Psoas muscle (tissue), 8 donors: Measurements from ENCODE around the gene TLE4. TPM values are rescaled to one million over a fixed set of nuclear protein-coding genes. Genes with fewer than 3 reads are reported as not detected.

Experiments
- ATAC-seq, 4 donors: fragments of 200-7000 bp; cut with Tn5 transposase; one replicate each; pipeline ENCODE4 v1.9.1; 2020; ENCODE audit warnings: moderate library complexity in 3 of 4, mild to moderate bottlenecking in 2 of 4
- DNase-seq, 2 donors: peaks; one replicate each; pipeline ENCODE4 v3.0.0-alpha.2; 2020
- H3K27ac ChIP-seq: fragments of 200-600 bp; one replicate; pipeline ENCODE4 v1.8.0; 2022
- H3K27me3 ChIP-seq, 3 donors: fragments of 200-600 bp in 1 of 3; one replicate each; pipeline versions ENCODE4 v1.6.1 to v1.8.0; 2013 to 2022; ENCODE audit warnings: low read length in 2 of 3, mild to moderate bottlenecking in 2 of 3, moderate library complexity in 1 of 3; ENCODE audit not compliant: insufficient read depth in 3 of 3
- H3K36me3 ChIP-seq, 2 donors: fragments of 200-600 bp in 1 of 2; one replicate each; pipeline versions ENCODE4 v1.6.1 to v1.8.0; 2013 to 2022; ENCODE audit warnings: low read depth in 1 of 2, mild to moderate bottlenecking in 1 of 2, moderate library complexity in 1 of 2; ENCODE audit not compliant: insufficient read depth in 1 of 2
- H3K4me1 ChIP-seq: fragments of 200-600 bp; one replicate; pipeline ENCODE4 v1.8.0; 2022
- H3K4me3 ChIP-seq: fragments of 200-600 bp; one replicate; pipeline ENCODE4 v1.8.0; 2022; ENCODE audit warnings: mild to moderate bottlenecking
- H3K9me3 ChIP-seq: fragments of 200-600 bp; one replicate; pipeline ENCODE4 v1.8.0; 2022
- CTCF ChIP-seq: fragments of 200-600 bp; IDR thresholded peaks from one replicate; pipeline ENCODE4 v1.8.0; 2022; ENCODE audit warnings: antibody characterized with exemption
- WGBS, 3 donors: extraction: QIAGEN DNeasy Blood & Tissue Kit; methylation state at CpG; one replicate each; pipeline versions ENCODE4 v1.1.6 to v1.1.7; 2013; 5-methylcytosine and 5-hydroxymethylcytosine counted together
- intact Hi-C, 2 donors: fragments of 100-400 bp; cut with DNase I; formaldehyde crosslinking; loops; one replicate each; pipeline versions ENCODE4 v1.11.0 to v1.14.2; 2022
- polyA plus RNA-seq, 3 donors: library from polyadenylated mRNA; stranded (reverse); fragments of 200-250 nt; gene quantifications; one replicate each; pipeline ENCODE4 v1.2.3, GENCODE V29; 2013
- total RNA-seq, 4 donors: library from RNA; stranded (reverse); fragmentation: NEBNext Ultra II Directional in 2 of 4; extraction: Animal tissue kit (Norgen Biotek cat#: 25700) in 2 of 4; gene quantifications; one replicate each; pipeline versions ENCODE4 v1.2.1 to v1.2.4, GENCODE V29; 2021 to 2023
- donor health status: healthy with polysubstance abuse.
- donor health status: DM: no; HTN: no; CAD: no; lungs with moderate emphysema.
- donor health status: Bipolar disorder and iron deficiency.
- donor health status: healthy.
- donor health status: DM: yes; HTN: yes; CAD: no.
- donor health status: DM: no; HTN: no; CAD: no.
- donor health status: DM: no; HTN: no; CAD: no.
- donor health status: DM: yes; HTN: yes; CAD: no.

TLE4 gene
- total and polyA plus RNA-seq, 7 donors = 5.1 to 51.9 (median 18.5) TPM

DNA sequence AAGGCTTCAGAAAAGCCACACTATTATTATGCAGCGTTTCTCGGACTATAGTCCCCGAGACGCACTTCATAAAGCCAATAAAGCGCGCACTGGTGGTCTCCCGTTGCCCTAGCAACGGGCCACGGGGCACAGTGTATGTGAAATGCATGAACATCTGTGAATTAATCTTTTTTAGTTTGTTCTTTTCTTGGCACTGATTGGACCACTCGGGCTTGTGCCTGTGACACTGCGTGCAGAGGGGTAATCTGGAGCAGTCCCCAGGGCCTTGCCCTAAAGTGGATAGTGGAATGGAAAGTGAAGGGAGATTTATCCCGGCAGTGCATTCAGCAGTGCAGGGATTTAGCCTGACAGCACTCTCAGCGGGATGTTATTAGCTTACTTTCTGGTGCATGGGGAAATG is 92.1 kb downstream of the TLE4 start:
- intact Hi-C loops = loop anchor here in 1 of 2 donors (10.0 kb wide), 1 partner anchor 89 kb away; the partner anchor contains the start of gene TLE4
- no peak overlapping the region for H3K4me3 ChIP-seq
- 46 to 71% (median 53%) methylated on average over 13 of the region's 13 CpGs for WGBS, 3 donors
- peaks cover 19% of the 10 kb centered on the region for H3K4me1 ChIP-seq
- H3K27ac ChIP-seq = no peak overlapping the region
- H3K27me3 ChIP-seq = no peaks in the 10 kb centered on the region
- DNase-seq (no peak), ATAC-seq (peak in 1 of 4 donors; percentile 35)
- H3K36me3 ChIP-seq = no peaks in the 10 kb centered on the region
- H3K9me3 ChIP-seq = no peaks in the 10 kb centered on the region
- no peak for TF ChIP-seq CTCF

- peaks cover 24% of the 10 kb centered on the region for H3K4me1 ChIP-seq
- intact Hi-C loops = loop anchor here in 1 of 2 donors (10.0 kb wide), 1 partner anchor 90 kb away; the partner anchor contains the start of gene TLE4
- WGBS, 3 donors = 69 to 79% (median 78%) methylated on average over 5 of the region's 5 CpGs
Observed at GRCh38 chr9:79664375-79664831, 92.6 kb downstream of the TLE4 start.

DNA sequence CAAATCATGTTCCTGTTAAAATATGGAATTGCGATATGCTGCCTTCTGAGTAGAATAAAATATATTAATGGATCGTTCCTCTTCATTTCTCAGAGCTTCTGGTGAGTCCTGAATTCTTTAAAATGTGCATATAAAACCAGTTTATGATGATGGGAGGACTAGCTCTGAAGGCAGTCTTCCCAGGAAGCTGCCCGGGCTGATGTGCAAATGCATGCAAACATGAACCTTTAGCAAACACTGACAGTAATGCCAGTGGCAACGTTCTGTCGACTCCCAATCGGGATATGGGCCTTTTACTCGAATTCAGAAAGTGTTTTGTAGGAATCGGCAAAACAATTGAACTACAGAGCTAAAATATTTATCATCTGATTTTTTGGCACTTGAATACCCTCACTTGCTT is 93.6 kb downstream of the TLE4 start:
- Histone ChIP-seq H3K4me3 (no peak overlapping the region), H3K4me1 (peaks cover 24% of the 10 kb centered on the region), H3K27ac (no peak overlapping the region), H3K27me3 (no peaks in the 10 kb centered on the region), H3K9me3 (no peaks in the 10 kb centered on the region), H3K36me3 (peaks cover 2 to 3% of the 10 kb centered on the region in 2 donors)
- ATAC-seq (no peak), DNase-seq (no peak)
- intact Hi-C loops = loop anchor here in 1 of 2 donors (10.0 kb wide), 1 partner anchor 91 kb away; the partner anchor contains the start of gene TLE4
- no peak for TF ChIP-seq CTCF
- WGBS, 3 donors = 65 to 78% (median 66%) methylated on average over 8 of the region's 8 CpGs

More at GRCh38 chr9:79664375-79664831, 92.6 kb downstream of the TLE4 start:
- Histone ChIP-seq H3K9me3 (no peaks in the 10 kb centered on the region), H3K36me3 (no peaks in the 10 kb centered on the region), H3K27me3 (no peaks in the 10 kb centered on the region), H3K27ac (no peak overlapping the region), H3K4me3 (no peak overlapping the region)
- no peak for TF ChIP-seq CTCF
- ATAC-seq (peak in 1 of 4 donors; percentile 34), DNase-seq (no peak)

GRCh38 chr9:79665931-79666330 is 94.2 kb downstream of the TLE4 start:
- intact Hi-C loops = loop anchor here in 1 of 2 donors (10.0 kb wide), 1 partner anchor 91 kb away; the partner anchor contains the start of gene TLE4
- Histone ChIP-seq H3K9me3 (no peaks in the 10 kb centered on the region), H3K27me3 (no peaks in the 10 kb centered on the region), H3K4me1 (peaks cover 24% of the 10 kb centered on the region), H3K4me3 (no peak overlapping the region), H3K36me3 (peaks cover 4% of the 10 kb centered on the region in 2 donors), H3K27ac (no peak overlapping the region)
- ATAC-seq (no peak), DNase-seq (no peak)
- TF ChIP-seq CTCF = no peak
- WGBS, 3 donors = 78 to 91% (median 80%) methylated on average over 2 of the region's 2 CpGs

GRCh38 chr9:79667120-79667519 is 95.4 kb downstream of the TLE4 start:
- no peak for DNase-seq
- H3K27ac ChIP-seq = no peak overlapping the region
- intact Hi-C loops = loop anchor here in 1 of 2 donors (10.0 kb wide), 1 partner anchor 92 kb away; the partner anchor contains the start of gene TLE4
- peaks cover 24% of the 10 kb centered on the region for H3K4me1 ChIP-seq
- H3K36me3 ChIP-seq = peaks cover 4% of the 10 kb centered on the region in 2 donors
- no peaks in the 10 kb centered on the region for H3K9me3 ChIP-seq
- TF ChIP-seq CTCF = no peak
- ATAC-seq = no peak
- H3K4me3 ChIP-seq = no peak overlapping the region
- 82 to 93% (median 87%) methylated on average over 3 of the region's 3 CpGs for WGBS, 3 donors
- no peaks in the 10 kb centered on the region for H3K27me3 ChIP-seq
